ENCODE measurements around the gene SEMA4D.

GRCh38 chr9:89467278-89467625 is 30.7 kb downstream of the SEMA4D start:
- no peak for TF ChIP-seq EP300 (IDR thresholded peaks at IDR 0.05; ENCODE audit: borderline replicate concordance)
- TF ChIP-seq CEBPB (IDR thresholded peaks at IDR 0.05), result no peak
- no peak for TF ChIP-seq NFIC (IDR thresholded peaks at IDR 0.05)
- no peak for TF ChIP-seq EGR1 (IDR thresholded peaks at IDR 0.05)
- no peak for TF ChIP-seq FOXM1 (IDR thresholded peaks at IDR 0.05; ENCODE audit: borderline replicate concordance, low read depth)
- TF ChIP-seq RAD21 (IDR thresholded peaks at IDR 0.05; ENCODE audit: low read depth), result no peak
- no peak for TF ChIP-seq TAF1 (IDR thresholded peaks at IDR 0.05; ENCODE audit: low read depth)
- TF ChIP-seq MAX (IDR thresholded peaks at IDR 0.05), result no peak
- no peak for TF ChIP-seq YY1 (IDR thresholded peaks at IDR 0.05; ENCODE audit: low read depth)
- no peak for TF ChIP-seq CREB1 (IDR thresholded peaks at IDR 0.05; ENCODE audit: low read depth)
- no peak for TF ChIP-seq TCF12 (IDR thresholded peaks at IDR 0.05; ENCODE audit: low read depth)
- TF ChIP-seq REST (IDR thresholded peaks at IDR 0.05; ENCODE audit: low read depth), result no peak
- no peak for TF ChIP-seq TEAD4 (IDR thresholded peaks at IDR 0.05)
- TF ChIP-seq ZBTB7A (IDR thresholded peaks at IDR 0.05; ENCODE audit: low read depth), result no peak

Measured in Ishikawa (cell line).